HepG2 (cell line): ENCODE measurements around the gene NFATC3. TPM values are rescaled to one million over a fixed set of nuclear protein-coding genes. Genes with fewer than 3 reads are reported as not detected.

Experiments
- BRD4 ChIP-seq: sonication (generic); formaldehyde crosslinking; IDR thresholded peaks from 2 replicates; pipeline ENCODE4 v1.4.0; 2020; ENCODE audit warnings: missing genetic modification reagents
- CENPBD1 ChIP-seq: sonication (generic); formaldehyde crosslinking; IDR thresholded peaks from 2 replicates; pipeline ENCODE4 v1.8.0; 2022; ENCODE audit warnings: missing genetic modification reagents, low read depth, mild to moderate bottlenecking, borderline replicate concordance
- E2F2 ChIP-seq: sonication (generic); formaldehyde crosslinking; IDR thresholded peaks from 2 replicates; pipeline ENCODE4 v1.4.0; 2020; ENCODE audit warnings: missing genetic modification reagents, borderline replicate concordance
- HCFC1 ChIP-seq: fragments of 150-350 bp; IDR thresholded peaks from 2 replicates; pipeline ENCODE4 v1.6.1; 2014; ENCODE audit warnings: low read depth, low read length
- HDAC6 ChIP-seq: fragments of 200-600 bp; sonication (generic); IDR thresholded peaks from 2 replicates; pipeline ENCODE4 v1.7.0; 2017; ENCODE audit warnings: mild to moderate bottlenecking, antibody characterized with exemption, low read length, low read depth
- IKZF1 ChIP-seq: fragments of 450-650 bp; IDR thresholded peaks from 2 replicates; pipeline ENCODE4 v1.7.1; 2016
- KAT7 ChIP-seq: IDR thresholded peaks from 2 replicates; pipeline ENCODE4 v1.6.1; 2018; ENCODE audit warnings: borderline replicate concordance, missing compliant biosample characterization
- MZF1 ChIP-seq: sonication (generic); formaldehyde crosslinking; IDR thresholded peaks from 2 replicates; pipeline ENCODE4 v1.8.1; 2023; ENCODE audit warnings: mild to moderate bottlenecking, missing genetic modification reagents, borderline replicate concordance
- PATZ1 ChIP-seq: sonication (generic); formaldehyde crosslinking; IDR thresholded peaks from 2 replicates; pipeline ENCODE4 v1.4.0; 2020; ENCODE audit warnings: missing genetic modification reagents
- RXRA ChIP-seq: sonication (generic); formaldehyde crosslinking; IDR thresholded peaks from 2 replicates; pipeline ENCODE4 v1.5.1; 2020; ENCODE audit warnings: missing genetic modification reagents
- SMAD3 ChIP-seq: sonication (generic); formaldehyde crosslinking; IDR thresholded peaks from 2 replicates; pipeline ENCODE4 v1.4.0; 2020; ENCODE audit warnings: missing genetic modification reagents
- SP2 ChIP-seq: sonication (generic); formaldehyde crosslinking; IDR thresholded peaks from 2 replicates; pipeline ENCODE4 v1.5.1; 2020; ENCODE audit warnings: mild to moderate bottlenecking, missing genetic modification reagents
- USF2 ChIP-seq, 2 experiments: sonication (generic) in 1 of 2; formaldehyde crosslinking in 1 of 2; IDR thresholded peaks; 2 replicates each; pipeline versions ENCODE4 v1.5.1 to v1.6.1; 2011 to 2020; ENCODE audit warnings: borderline replicate concordance in 1 of 2, low read depth in 1 of 2, low read length in 1 of 2, mild to moderate bottlenecking in 1 of 2, missing genetic modification reagents in 1 of 2, moderate library complexity in 1 of 2
- ZBTB42 ChIP-seq: sonication (generic); formaldehyde crosslinking; IDR thresholded peaks from 2 replicates; pipeline ENCODE4 v1.5.0; 2020; ENCODE audit warnings: mild to moderate bottlenecking, missing genetic modification reagents
- ZKSCAN1 ChIP-seq: fragments of 150-350 bp; IDR thresholded peaks from 2 replicates; pipeline ENCODE4 v1.6.1; 2014; ENCODE audit warnings: low read length
- ZNF205 ChIP-seq: IDR thresholded peaks from 2 replicates; pipeline ENCODE4 v1.6.1; 2018; ENCODE audit warnings: missing biosample characterization, missing genetic modification reagents
- ZNF260 ChIP-seq: sonication (generic); formaldehyde crosslinking; IDR thresholded peaks from 2 replicates; pipeline ENCODE4 v1.4.0; 2020; ENCODE audit warnings: missing genetic modification reagents, low read depth, mild to moderate bottlenecking, borderline replicate concordance
- ZNF275 ChIP-seq: sonication (generic); formaldehyde crosslinking; IDR thresholded peaks from 2 replicates; pipeline ENCODE4 v1.8.0; 2022; ENCODE audit warnings: missing genetic modification reagents, mild to moderate bottlenecking, inconsistent platforms, borderline replicate concordance
- ZNF431 ChIP-seq: sonication (generic); formaldehyde crosslinking; IDR thresholded peaks from 2 replicates; pipeline ENCODE4 v1.9.0; 2022; ENCODE audit warnings: missing genetic modification reagents, low read depth, mild to moderate bottlenecking, borderline replicate concordance
- ZNF446 ChIP-seq: sonication (generic); formaldehyde crosslinking; IDR thresholded peaks from 2 replicates; pipeline ENCODE4 v1.5.0; 2020; ENCODE audit warnings: mild to moderate bottlenecking, missing genetic modification reagents
- ZNF460 ChIP-seq: sonication (generic); formaldehyde crosslinking; IDR thresholded peaks from 2 replicates; pipeline ENCODE4 v1.5.1; 2020; ENCODE audit warnings: missing genetic modification reagents, mild to moderate bottlenecking, borderline replicate concordance
- ZNF543 ChIP-seq: sonication (generic); formaldehyde crosslinking; IDR thresholded peaks from 2 replicates; pipeline ENCODE4 v1.4.0; 2020; ENCODE audit warnings: mild to moderate bottlenecking, missing genetic modification reagents
- ZNF550 ChIP-seq: sonication (generic); formaldehyde crosslinking; IDR thresholded peaks from 2 replicates; pipeline ENCODE4 v1.4.0; 2020; ENCODE audit warnings: mild to moderate bottlenecking, missing genetic modification reagents, borderline replicate concordance
- ZNF614 ChIP-seq: IDR thresholded peaks from 2 replicates; pipeline ENCODE4 v1.6.1; 2018; ENCODE audit warnings: missing biosample characterization, missing genetic modification reagents, inconsistent platforms, borderline replicate concordance
- ZNF777 ChIP-seq: sonication (generic); formaldehyde crosslinking; IDR thresholded peaks from 2 replicates; pipeline ENCODE4 v1.4.0; 2020; ENCODE audit warnings: missing genetic modification reagents
- polyA plus RNA-seq, 8 experiments: library from polyadenylated mRNA; depleted of rRNA in 3 of 8; stranded (reverse) in 7 of 8; unstranded in 1 of 8; fragments of >200 nt; fragmentation: Illumina TruSeq in 4 of 8; extraction: Trizol in 4 of 8; gene quantifications; 2 replicates each; pipeline versions ENCODE4 v1.2.1 to v1.2.3, GENCODE V29; 2011 to 2016; ENCODE audit warnings: low read depth in 4 of 8, missing spikeins in 1 of 8, mixed read lengths in 1 of 8; ENCODE audit not compliant: insufficient read depth in 1 of 8
- total RNA-seq, 5 experiments: library from RNA; depleted of rRNA; stranded (reverse); fragments of >200 nt; fragmentation: Illumina TruSeq; extraction: Trizol; gene quantifications; 2 replicates each; pipeline ENCODE4 v1.2.3, GENCODE V29; 2016; ENCODE audit warnings: low read depth in 1 of 5

NFATC3 gene
- total and polyA plus RNA-seq, 2 of the 13 experiments (the other 11 are each of a cell fraction or from before 2014, with no cell fraction given): 52.6 to 62.7 TPM

GRCh38 chr16:68235887-68236136 lies 150.6 kb downstream of the NFATC3 start, which contains the start of gene ESRP2 (continued):
- TF ChIP-seq PATZ1 (CRISPR knock-in tag) (no peak), ZNF260 (CRISPR knock-in tag) (no peak), ZNF550 (no peak), MZF1 (CRISPR knock-in tag) (no peak), ZKSCAN1 (no peak), ZNF275 (CRISPR knock-in tag) (no peak), SP2 (CRISPR knock-in tag) (no peak), ZNF614 (no peak), ZNF446 (no peak; the same call in 1 of the 2 replicates), HCFC1 (no peak), CENPBD1 (CRISPR knock-in tag) (no peak), ZBTB42 (no peak), IKZF1 (no peak), ZNF777 (CRISPR knock-in tag) (peak; percentile 84), ZNF460 (CRISPR knock-in tag) (no peak), SMAD3 (CRISPR knock-in tag) (peak; percentile 25), ZNF543 (CRISPR knock-in tag) (0 out of 2 replicates have a peak, but pooled peaks have one; percentile 13), BRD4 (CRISPR knock-in tag) (no peak; the same call in 1 of the 2 replicates), KAT7 (CRISPR knock-in tag) (no peak), USF2 (IDR thresholded peaks at IDR 0.05; ENCODE audit: low read depth, low read length) (no peak), USF2 (CRISPR knock-in tag; IDR thresholded peaks at IDR 0.05; ENCODE audit: borderline replicate concordance) (no peak), HDAC6 (no peak), E2F2 (no peak), ZNF205 (no peak), ZNF431 (no peak), RXRA (CRISPR knock-in tag) (no peak)
